Transverse colon (tissue), 3 donors: ENCODE results near the gene ZNF445.

ENCODE experiments used
- CTCF ChIP-seq, 5 experiments: fragments of 200-600 bp in 3 of 5; fragments of 450-650 bp in 2 of 5; sonication (generic) in 3 of 5; IDR thresholded peaks; 1 replicate in 2 of 5; 2 replicates in 3 of 5; pipeline ENCODE4 v1.5.1; 2016 to 2017; ENCODE audit warnings: antibody characterized with exemption in 5 of 5, inconsistent platforms in 3 of 5, mild to moderate bottlenecking in 2 of 5, moderate library complexity in 1 of 5
- POLR2A ChIP-seq: fragments of 450-650 bp; IDR thresholded peaks from one replicate; pipeline ENCODE4 v1.6.1; 2016; ENCODE audit warnings: antibody characterized with exemption, mild to moderate bottlenecking, moderate library complexity

GRCh38 chr3:44442596-44443309 lies 34.7 kb downstream of the ZNF445 start:
- TF ChIP-seq CTCF (IDR thresholded peaks at IDR 0.05) (no peak), POLR2A (no peak)
